HL-60/S4 treated with retinoic acid at 250 ng/mL for 4 days and 3 days (cell line): ENCODE results near the gene CTSV.
"Not testable (repeated sequence)": the region's sequence is repeated elsewhere in the genome, so short reads cannot be mapped to it uniquely, and the experiment has no call there.

Experiments
- in situ Hi-C: fragments of 300-500 bp; cut with MboI; formaldehyde crosslinking; loops from 2 replicates; pipeline ENCODE4 v1.7.0; 2022; ENCODE audit warnings: low sequenced_read_pairs

CTSV gene

DNA sequence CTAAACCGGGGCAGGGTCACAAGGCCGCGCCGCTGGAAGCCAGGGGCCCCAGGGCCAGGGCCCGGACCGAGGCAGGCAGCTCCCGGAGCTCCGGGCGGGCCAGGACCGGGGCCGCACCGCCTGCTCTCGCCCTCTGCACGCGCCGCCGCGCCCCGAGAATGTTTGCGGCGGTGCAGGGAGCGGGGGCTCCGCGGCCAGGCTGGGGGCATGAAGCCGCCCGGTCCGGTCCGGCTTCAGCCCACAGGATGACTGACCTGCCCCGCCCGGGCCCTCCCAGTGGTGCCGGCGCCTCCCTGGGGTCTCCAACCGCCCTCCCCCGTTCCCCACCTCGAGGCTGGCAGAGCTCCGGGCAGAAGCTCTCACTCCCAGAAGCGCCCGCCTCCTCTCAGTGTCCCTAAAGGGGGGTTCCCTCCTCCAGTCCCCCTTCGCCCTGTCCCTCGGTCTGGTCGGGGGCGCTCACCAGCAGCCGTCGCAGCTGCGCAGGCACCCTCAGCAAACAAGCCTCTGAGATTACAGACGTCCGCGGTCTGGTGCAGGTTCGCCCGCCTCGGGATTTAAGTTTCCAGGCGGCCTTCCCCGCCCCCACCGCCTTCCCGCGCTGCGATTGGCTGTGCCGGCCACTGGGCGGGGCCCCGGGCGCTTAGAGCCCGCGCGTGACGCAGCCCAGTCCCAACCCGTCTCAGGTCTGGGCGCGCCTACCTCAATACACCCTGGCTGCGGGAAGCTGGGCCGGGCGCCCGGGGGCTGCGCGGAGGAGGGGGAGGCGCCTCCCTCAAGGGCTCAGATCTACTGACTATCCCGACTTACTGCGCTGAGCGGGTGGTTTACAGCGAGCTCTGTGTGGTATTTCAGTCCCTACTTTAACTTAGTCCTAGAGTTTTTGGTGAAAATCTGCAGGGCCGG, at the start of gene CTSV:
TSS of gene CTSV (minus strand) at position 532 of the 903 bp plus-strand sequence. CDS start 1,099 bp downstream, outside the sequence.
- in situ Hi-C loops: no loop called here

GRCh38 chr9:97087668-97088215, 48.8 kb upstream of the CTSV start:
- in situ Hi-C loops: not testable (repeated sequence)

- in situ Hi-C loops: not testable (repeated sequence)
Observed at GRCh38 chr9:97084562-97084991, 45.6 kb upstream of the CTSV start.

- in situ Hi-C loops: no loop called here
Observed at GRCh38 chr9:97078362-97078761, 39.4 kb upstream of the CTSV start.

- in situ Hi-C loops: no loop called here
Observed at GRCh38 chr9:97077452-97078295, 38.7 kb upstream of the CTSV start.

DNA sequence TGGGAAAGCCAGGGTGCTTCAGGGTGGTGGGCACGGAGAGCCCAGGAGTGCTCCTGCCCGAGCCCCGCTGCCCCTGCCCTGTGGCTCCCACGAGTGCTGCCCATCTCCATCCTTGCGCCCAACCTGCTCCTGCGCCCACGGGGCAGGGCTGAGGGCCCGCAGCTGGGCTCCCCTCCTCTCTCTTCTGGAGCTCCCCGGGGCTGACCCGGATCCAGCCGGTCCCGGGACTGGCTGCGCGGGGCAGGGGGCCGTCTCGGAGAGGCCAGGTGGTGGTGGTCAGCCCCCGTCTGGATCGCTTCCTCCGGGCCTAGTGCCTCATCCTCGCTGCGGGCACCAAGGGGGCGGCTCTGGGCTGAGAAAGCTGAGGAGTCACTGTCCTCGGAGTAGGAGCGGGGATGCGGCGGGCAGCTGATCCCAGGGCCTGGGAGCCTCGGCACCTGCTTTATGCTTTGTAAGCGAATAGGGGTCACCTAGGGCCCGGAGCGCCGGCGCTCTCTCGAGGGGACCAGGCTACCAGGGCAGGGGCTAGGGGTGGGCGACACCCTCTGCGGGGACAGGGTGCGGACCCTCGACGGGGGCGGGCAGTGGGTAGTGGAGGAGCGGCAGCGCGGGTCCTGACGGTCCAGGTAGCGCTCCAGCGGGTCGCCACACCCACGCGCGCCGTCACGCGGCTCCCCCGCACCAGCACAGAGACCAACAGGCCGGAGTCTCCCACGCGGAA, 37.9 kb upstream of the CTSV start:
- in situ Hi-C loops: not testable (repeated sequence)

GRCh38 chr9:97076238-97076637, 37.3 kb upstream of the CTSV start:
- in situ Hi-C loops: no loop called here

DNA sequence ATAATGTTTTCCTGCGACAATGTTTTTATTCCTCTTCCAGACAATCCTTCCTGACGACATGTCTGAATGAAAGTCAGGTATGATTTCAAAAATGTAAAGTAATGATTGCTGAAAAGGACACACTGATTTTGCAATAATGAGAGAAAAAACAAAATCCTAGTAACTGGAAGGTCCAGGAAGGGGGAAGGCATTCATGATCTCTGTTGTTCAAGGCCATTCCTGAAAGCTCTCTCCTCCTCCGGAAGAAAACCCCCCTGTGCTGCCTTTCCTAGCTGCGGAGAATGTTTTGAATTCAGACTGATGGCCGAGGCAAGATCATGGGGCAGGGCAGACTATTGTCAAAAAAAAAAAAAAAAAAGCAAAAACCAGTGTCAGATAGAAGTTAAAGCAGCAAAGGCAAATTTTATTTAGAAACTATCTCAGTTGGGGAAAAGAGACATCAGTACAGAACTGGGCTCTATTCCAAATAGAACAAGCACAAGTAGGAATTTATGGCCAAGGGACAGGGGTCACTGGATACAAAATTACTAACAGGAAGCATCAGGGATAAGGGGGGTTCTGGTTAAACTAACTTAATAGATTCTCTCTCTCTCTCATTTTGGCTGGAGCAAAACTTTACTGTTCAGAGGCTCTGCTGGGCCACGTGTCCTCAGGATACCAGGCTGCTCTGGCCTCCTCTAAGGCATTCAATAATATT, 36.5 kb upstream of the CTSV start:
- in situ Hi-C loops: no loop called here

GRCh38 chr9:97073506-97073905, 34.6 kb upstream of the CTSV start:
- in situ Hi-C loops: no loop called here

DNA sequence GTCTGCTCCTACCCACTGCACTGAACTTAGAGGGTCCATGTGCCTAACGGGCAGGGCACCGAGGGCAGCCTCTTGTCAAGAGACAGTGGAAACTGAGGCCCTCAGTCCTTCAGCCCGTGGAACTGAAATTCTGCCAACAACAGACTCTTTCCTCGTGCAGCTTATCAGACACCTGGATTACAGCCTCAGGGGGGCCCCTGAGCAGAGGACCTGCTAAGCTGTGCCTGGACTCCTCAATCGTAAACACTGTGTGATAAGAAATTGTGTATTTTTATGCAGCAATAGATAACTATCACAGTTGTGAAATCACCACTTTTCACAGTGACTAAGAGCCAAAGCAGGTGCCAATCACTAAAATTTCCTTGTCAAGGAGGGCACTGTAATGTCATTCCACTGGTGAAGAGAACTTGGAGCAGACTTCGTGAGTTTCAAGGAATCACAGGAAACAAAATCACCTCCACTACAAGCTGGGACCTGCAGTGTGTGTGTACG, 33.4 kb upstream of the CTSV start:
- in situ Hi-C loops: no loop called here

- in situ Hi-C loops: not testable (repeated sequence)
Observed at GRCh38 chr9:97070325-97070724, 31.4 kb upstream of the CTSV start.

GRCh38 chr9:97067490-97067889, 28.5 kb upstream of the CTSV start:
- in situ Hi-C loops: no loop called here

GRCh38 chr9:97064176-97064575, 25.2 kb upstream of the CTSV start:
- in situ Hi-C loops: no loop called here

DNA sequence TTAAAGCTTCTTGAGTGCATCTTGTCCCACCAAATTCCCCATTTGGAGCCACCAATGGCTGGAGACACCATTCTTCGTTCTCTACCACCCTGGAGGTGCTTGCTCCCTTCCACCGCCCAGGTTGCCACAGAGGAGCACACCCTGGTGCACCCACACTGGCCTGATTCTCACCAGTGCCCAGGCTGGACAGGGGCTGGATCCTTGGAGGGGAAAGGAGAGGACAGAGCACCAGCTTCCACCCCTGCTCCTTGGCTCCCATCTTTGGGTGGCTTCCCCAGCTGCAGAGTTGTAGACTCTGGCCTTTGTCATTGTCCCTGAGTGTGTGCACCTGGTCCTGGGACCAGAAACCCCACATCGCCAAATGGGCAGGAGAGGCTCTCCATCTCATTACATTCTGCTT, 21.9 kb upstream of the CTSV start:
- in situ Hi-C loops: no loop called here

- in situ Hi-C loops: no loop called here
Observed at GRCh38 chr9:97059626-97060025, 20.7 kb upstream of the CTSV start.

GRCh38 chr9:97057651-97058050, 18.7 kb upstream of the CTSV start:
- in situ Hi-C loops: no loop called here

GRCh38 chr9:97055891-97056290, 16.9 kb upstream of the CTSV start:
- in situ Hi-C loops: not testable (repeated sequence)

GRCh38 chr9:97053717-97054116, 14.8 kb upstream of the CTSV start:
- in situ Hi-C loops: no loop called here

DNA sequence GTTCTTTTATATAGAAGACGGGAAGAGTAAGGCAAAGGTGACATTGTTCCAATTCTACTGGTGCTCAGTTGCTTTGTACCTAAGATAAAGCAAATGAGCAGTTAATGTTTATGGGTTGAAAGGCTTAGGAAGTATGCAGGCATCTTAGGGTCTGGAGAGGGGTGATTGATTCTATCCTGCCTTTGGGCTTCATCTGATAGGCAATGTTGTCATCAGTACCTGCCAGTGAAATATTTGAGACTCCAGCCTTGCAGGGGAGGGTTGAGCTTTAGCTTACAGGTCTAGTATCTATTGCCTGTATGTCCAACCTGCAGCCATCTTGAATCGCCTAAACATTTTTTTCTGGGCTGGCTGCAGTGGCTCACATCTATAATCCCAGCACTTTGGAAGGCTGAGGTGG, 13.8 kb upstream of the CTSV start:
- in situ Hi-C loops: no loop called here

DNA sequence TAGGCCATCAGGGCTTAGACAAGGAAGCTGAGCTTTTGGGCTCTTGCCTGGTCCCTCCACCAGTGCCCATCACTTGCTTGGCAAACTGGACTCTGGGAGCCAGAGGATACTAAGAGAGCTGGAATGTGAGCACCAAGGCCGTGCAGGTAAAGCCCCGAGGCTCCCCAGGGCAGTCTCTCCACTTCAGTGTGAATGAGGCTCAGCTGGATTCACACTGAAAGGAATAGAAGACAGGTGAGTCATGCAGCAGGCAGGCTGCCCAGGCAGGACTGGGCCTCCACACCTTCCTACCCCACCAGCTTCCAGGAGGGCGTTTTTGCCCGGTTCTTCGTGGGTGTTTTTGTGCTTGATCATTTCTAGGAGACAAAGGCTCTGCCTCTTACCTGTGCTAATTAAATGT, 7.3 kb upstream of the CTSV start:
- in situ Hi-C loops: no loop called here
